IPS-NIHi7 (cell line): ENCODE data around the gene ZNF683.
A peak's percentile ranks its signal among the peaks of the same experiment; 100 is the strongest.
"Not testable (repeated sequence)": the region's sequence is repeated elsewhere in the genome, so short reads cannot be mapped to it uniquely, and the experiment has no call there.

Source experiments
- DNase-seq: peaks from one replicate; pipeline ENCODE4 v3.0.0; 2012; ENCODE audit warnings: mixed read lengths; ENCODE audit errors: extremely low spot score

Gene ZNF683

DNA sequence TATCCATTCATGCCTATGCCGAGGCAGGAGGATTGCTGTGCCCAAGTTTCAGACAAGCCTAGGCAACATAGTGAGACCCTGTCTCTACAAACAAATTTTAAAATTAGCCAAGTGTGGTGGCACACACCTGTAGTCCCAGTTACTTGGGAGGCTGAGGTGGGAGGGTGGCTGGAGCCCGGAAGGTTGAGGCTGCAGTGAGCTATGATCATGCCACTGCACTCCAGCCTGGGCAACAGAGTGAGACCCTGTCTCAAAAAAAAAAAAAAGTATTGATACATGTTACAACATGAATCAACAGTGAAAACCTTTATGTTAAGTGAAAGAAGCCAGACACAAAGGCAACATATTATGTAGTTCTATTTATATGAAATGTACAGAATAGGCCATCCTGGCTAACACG lies 12.5 kb upstream of the ZNF683 start:
- DNase-seq, result not testable (repeated sequence)

DNA sequence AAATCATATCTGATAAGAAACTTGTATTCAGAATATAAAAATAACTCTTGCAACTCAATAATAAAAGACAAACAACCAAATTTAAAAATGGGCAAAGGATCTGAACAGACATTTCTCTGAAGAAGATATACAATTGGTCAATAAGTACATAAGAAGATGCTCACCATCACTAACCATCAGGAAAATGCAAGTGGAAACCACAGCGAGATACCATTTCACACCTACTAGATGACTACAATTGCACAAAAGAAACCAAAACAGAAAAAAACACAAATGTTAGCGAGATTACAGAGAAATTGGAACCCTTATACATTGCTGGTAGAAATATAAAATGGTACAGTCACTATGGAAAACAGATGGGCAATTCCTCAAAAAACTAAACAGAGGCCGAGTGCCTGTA lies 11.5 kb upstream of the ZNF683 start:
- no peak for DNase-seq

DNA sequence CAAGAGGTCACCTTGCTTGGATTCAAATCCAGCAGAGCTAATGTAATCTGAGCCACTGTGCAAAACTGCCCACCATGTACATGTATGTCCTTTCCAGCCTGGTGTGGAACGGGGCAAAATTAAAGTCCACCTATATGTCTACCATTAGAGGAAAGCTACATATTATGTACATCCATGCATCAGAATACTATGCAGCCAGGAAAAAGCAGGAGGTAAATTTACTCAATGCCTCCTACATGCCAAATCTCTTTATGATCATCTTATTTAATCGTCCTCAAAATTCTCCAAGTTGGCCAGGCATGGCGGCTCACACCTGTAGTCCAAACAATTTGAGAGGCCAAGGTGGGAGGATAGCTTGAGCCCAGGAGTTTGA lies 6.3 kb upstream of the ZNF683 start:
- no peak for DNase-seq

DNA sequence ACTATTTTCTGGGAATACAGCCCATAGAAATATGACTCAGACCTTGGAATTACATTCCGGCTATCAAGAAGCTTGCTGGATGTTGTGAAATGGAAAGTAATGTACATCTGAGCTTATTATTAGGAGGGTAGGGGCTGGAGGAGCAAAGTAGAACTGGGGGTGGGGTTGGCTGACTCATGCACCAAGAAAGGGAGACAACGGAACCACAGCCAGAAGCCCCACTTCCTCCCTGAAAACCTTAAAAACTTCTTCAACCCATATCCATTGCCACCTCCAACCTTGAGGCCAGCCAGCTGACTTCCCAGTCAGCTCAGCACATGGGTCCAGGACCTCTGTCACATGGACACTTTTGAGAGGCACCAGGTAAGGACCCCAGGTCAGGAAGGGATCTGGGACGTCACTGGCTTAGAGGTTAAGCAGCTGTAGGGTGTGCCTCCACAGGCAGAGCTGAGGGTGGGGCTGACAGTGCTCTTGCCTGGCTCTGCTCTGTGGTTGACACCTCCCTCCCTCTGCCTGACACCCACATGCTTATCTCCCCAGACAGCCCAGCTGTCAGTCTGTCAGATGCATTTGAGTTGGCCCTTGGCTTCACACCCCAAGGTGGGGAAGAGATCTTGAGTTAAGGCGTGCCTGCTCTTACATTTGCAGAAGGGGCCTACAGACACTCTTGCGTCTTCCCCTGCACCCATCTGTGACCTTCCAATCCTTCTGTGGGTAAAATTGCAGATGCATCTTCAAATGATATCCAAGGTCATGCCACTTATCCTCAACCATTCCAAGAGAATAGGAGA lies 5.7 kb upstream of the ZNF683 start:
- no peak for DNase-seq

DNA sequence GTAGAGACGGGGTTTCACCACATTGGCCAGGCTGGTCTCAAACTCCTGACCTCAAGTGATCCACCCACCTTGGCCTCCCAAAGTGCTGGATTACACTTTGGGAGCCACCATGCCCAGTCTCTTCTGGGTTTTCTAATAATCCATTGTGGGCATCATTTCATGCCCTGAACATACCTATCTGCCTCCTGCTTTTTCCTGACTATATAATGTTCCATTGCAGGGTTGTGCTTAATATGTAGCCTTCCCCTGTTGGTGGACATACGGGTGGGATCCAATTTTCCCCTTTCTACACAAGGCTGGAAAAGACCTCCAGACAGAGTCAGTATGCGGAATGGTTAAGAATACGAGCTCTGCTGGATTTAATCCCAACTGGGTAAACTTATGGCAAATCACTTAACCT lies 3.5 kb upstream of the ZNF683 start:
- no peak for DNase-seq

DNA sequence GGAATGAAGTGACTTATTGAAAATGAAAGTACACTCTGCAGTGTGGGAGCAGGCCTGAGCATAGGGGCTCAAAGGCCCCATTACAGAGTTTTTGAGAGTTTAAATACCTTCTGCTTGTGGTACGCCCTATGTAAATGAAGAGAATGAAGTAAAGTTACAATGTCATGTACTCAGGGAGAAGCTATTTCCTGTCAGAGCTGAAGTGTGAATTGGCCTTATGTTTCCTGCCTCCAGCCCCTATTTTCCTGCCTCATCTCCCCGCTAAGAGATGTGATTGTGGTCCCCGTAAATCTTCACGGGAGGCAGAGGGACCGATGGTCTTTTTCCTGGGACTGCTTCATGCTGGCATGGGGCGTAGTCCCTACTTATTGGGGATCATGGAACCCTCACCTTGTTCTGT lies 2.5 kb upstream of the ZNF683 start:
- DNase-seq, result no peak

DNA sequence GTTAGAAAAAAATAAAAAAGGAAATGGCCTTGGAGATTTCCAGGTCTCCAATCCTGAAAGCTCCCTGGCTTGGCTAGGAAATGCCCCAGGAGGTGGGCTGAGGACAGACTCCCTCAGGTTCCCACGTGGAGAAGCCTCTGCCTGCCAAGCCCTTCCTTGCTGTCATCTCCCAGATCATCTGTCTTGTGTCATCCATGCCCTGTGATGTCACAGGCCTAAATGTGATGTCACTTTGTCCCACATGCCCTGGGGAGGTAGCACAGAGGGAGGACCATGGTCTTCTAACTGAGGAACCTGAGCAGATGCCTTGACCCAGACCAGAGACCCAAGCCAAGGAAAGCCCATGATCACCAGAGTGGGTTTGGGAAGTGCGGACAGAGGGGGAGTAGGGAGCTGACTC lies 1.8 kb upstream of the ZNF683 start:
- not testable (repeated sequence) for DNase-seq

DNA sequence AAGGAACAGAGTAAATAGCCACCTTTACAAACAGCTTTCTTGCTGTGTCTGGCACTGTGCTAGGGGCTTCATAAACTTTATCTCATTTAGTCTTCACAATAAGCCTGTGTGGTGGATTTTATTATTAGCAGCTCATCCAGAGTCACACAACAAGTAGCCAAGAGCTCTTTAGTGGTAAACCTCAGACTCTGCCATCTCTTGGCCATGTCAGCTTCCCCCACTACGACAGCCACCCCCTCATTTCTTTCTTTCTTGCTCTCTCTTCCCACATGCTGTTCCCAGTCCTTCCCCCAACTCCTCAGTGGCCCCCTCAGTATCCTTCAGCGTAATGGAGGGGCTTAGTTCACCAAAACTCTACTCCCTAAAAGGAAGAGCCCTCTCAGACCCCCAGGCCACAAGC lies 1.2 kb upstream of the ZNF683 start:
- DNase-seq, result no peak

DNA sequence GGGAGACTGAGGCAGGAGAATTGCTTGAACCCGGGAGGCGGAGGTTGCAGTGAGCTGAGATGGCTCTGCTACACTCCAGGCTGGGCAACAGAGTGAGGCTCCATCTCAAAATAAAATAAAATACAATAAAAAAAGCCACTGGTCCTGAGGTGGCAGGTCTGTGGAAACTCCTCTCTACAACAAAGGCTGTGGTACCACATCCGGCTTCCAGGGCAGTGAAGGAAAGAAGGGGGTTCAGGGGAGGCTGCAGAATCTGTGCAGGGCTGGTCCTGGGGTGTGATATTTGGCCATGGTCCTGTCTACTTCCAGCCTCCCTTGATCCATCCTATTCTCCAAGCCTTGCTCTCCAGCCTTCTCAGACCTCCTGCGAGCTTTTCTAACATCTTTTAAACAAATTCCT lies 731 bp upstream of the ZNF683 start:
- DNase-seq, result no peak

DNA sequence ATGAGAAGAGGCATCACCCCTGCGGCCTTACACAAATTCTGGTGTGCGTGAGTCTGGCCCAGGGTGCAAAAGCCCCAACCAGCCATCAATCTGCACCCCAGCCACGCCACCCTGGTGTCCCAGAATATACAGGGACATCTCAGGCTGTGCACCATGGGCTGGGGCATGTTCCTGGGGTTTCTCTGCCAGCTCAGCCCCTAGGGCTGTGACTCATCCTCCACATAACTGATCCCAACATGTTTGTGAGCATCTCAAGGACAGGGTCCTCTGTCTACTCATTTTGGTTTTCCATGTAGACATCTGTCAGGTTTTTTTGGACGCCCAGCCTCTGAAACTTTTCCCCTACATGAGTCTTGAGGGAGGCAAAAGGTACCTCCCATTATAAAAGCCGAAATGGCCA lies 511 bp downstream of the ZNF683 start:
- no peak for DNase-seq

DNA sequence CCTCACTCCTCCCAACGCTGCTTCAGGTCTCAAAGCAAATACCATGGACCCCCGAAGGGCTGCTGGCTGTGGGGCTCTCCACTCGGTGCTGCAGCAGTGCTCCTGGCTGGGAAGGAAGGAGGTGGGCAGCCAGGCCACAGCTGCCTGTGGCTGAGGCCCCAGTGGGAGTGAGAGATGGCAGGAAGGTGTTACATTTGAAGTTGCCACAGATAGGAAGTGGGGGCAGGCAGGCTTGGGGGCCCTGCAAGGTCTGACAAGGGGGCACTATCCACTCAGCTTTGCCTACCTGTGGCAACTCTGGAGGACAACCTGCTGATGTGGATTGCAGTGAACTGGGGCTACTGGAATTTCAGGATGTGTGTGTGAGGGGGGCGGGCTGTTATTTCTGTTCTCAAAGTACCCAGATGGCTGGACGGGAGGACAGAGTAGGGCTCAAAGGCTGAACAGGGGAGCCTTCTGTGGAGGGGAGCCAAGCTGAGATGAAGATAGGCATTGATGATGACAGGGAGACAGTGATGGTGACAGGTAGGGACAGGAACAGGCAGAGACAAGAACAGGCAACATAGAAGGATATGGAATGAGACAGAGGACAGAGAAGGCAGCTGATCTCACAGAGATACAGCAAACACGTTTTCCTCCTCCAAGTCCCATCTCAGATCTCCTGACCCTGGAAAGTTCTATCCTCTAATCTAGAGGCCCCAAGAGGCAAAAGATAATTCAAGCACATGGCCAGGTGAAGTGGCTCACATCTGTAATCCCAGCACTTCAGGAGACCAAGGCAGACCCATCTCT lies 1.8 kb downstream of the ZNF683 start:
- DNase-seq, result no peak

DNA sequence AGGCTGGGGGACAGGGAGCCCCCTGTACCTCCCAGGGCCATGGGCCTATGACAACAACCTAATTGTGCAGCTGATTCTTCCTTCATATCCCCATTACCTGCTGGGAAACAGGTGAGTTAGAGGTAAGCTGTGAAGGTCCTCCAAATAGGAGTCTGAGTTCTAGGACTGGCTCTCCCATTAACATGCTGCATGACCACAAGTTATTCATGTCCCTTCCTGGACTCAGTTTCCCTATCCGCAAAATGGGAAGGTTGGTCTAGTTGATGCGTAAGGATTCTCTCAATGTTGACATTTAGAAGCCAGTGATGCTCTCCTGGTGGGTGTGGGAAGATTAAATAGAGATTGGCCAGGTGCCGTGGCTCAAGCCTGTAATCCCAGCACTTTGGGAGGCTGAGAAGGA lies 4.1 kb downstream of the ZNF683 start:
- no peak for DNase-seq

DNA sequence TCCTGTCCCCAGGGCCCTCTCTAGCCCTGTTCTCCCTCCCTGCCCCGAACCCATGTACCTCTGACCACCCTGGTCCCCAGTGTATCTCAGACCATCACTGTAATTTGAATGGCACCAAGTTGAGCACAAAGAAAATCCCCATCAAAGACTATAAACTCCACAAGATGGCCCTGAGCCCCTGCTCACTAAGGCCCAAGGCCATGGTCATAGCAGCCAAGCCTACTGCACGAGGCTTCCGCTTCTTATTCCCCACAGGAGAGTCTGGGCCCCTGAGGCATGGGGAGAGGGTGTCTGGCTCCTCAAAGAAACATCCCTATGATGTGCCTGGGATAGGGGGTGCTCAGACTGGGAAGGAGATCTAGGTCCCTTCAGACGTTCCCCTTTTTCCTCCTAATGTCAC lies 4.5 kb downstream of the ZNF683 start:
- DNase-seq, result no peak

DNA sequence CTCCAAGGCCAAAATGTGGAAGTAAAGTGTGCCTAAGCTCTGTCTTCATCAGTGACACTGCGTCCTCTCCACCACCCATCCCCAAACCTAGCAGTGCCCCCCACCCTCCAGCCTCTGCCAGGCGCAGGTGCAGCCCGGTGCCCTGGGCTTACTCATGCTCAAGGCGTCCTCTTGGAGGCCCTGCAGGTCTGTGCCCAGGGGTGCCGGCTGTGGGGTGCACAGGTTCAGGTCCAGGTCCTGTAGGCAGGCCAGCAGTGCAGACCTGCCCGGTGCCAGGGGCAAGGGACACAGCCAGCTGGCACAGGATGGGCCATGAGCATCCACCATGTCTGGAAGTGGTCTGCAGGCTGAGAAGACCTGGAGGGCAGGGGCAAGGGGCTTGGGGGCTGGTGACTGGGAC lies 5.1 kb downstream of the ZNF683 start:
- DNase-seq, result no peak

DNA sequence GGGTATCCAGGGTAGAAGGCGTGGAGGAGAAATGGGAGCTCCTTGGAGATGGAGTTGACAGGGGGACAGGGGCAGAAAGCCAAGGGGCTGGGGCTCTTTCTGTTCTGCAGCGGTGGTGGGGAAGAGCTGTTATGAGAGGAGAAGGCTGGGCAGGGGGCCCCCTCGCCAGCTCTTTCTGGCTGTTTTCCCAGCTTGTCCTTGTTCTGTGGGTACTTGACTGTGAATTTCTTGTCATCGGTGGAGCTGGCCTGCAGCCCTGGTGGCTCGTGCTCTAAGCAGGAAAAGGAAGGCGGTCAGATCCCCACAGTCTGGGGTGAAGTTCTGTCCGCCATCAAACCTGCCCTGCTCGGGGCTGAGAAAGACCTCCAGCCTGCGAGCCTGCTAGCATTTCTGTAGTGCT lies 7.6 kb downstream of the ZNF683 start:
- no peak for DNase-seq

DNA sequence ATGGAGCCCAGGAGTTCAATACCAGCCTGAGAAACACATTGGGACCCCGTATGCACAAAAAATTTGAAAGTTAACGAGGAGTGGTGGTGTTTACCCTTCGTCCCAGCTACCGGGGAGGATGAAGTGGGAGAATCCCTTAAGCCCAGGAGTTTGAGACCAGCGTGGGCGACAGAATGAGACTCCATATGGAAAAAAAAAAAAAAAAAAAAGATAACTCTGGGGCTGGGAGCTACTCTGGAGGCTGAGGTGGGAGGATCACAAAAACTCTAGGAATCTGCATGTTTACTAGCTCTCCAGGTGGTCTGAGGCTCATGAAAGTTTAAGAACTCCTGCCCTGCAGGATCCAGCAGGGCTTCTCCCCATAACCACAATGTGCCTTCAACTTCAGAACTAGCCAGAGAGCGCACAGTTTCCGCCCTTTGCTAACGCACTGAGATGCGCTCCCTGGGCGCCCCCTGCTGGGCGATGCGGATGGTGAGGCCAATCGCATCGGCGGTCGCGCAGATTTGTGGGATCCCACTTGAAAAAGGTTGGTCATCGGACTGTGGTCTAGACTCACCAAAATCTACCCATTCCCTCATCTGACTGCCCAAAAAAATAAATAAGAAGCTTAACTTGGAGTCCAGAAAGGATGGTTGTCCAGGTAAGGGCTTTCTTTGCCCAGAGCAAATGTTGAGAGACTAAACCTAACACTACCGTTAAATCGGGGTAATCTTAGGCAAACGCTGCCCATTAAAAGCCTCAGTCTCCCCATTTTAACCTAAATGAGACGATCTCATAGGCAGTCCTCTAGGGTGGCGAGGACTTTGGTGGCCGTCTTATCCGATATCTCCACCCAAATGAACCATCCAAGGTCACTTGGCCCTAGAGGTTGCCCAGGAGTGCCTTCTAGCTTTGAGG lies 8.8 kb downstream of the ZNF683 start:
- peak; percentile 92 for DNase-seq

DNA sequence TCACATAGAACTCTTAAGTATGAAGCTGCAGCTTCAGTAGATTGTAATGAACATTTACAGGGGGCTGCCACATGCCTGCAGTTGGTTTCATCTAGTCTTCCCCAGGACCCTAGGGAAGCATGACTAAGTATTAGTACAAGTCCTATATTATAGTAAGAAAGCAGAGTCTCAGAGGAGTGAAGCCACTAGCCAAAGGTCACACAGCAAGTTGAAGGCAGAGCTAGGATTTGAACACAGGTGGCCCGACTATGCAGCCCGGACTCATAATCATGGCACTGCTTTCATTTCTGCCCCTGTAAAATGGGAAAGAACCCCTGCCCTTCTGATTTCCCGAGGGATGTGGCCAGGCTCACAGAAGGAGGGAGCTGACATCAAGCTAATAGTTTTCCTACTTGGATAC lies 10.2 kb downstream of the ZNF683 start:
- DNase-seq, result no peak

DNA sequence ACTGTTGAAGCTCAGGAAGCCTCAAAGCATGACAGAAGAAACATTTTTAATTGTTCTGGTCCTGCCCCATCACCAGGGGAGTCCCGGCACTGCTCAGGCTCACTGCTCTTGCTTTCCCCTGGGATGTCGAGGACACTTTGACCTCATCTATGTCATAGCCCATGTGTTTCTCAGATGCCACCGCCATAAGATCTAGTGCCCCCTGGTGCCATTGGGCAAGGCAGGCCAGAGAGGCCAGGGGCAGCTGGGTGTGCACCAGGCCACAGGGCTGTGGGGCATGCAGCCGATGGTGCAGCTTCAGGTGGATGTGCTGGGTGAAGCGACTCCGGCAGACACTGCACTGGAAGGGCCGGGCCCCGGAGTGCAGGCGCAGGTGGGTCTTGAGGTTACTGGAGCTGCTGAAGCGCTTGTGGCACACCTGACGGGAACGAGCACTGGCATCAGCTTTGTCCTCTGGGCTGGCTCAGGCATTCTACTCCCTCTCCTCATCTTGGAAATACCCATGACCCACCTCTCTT lies 10.9 kb downstream of the ZNF683 start:
- DNase-seq, result no peak

DNA sequence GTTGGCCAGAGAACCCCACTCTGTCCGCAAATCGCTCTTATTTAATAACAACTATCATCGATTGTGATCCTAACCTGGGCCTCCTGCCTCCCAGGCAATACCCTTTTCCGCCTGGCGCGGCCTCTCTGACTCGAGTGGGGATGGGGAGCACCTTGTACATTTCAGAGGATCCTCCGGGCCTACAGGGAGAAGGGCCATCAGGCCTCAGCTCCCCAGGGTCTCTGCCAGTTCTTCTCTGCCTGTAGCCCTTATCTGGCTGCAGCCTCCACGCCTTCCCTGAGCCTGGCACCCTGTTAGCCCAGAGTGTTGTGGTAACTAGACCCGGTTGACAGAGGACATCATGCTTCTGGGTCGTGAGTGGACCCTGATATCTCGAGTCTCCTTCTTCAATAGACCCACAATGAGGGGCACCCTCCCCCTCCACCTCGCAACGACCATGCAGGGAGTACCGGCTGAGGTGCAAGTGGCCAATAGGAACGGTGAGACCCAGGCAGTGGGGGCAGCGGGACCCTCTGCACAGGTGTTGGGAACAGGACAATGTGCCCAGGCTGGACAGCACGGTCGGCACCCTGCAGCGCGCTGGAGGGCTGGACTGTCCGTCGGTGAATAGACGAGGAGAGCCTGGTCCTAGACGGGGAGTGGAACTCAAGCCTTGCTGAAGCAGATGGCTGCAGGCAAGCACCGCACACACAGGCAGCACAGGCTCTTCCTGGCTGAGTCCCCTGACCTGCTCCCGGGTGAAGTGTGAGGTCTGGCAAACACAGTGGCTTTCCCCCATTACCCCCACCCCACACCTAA lies 11.5 kb downstream of the ZNF683 start:
- no peak for DNase-seq

DNA sequence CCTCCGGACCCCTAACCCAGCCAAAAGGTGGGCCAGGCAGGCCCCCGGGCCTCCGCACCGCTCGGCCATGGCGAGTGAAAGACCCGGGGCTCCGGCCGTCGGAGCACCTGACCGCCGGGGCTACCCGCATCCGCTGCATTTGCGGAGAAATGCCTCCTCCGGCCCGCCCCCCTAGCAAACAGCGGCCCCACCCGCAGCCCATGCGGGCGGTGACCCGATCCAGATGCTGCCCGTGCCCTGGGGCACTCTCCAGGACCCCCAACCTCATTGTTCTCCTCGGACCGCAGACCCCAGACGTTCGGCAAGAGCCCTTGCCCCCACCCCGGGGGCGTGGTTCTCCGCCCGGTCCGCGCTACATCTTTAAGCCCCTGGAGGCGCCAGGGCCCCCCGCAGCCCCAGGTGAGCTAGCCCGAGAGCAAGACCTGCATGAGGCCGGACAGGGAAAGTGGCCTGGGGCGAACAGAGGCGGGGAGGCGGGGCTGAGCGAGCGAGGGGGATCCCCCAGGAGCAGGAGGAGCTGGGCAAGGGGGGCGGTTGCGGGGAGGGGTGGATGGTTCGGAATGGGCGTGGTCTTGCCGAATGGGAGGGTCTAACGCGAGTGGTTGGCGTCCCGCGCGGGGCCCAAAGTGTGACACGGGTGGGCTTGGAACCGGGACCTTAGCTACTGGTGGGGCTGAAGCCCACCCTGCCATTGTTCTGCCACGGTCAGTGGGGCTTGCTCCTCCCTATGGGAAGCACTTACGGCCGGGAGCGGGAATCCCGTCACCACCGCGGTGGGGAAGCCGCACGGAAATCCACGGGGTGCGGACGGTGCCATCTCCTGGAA lies 12.4 kb downstream of the ZNF683 start:
- DNase-seq, result peak; percentile 84
